NCI-H2107 (cell line): Measurements from ENCODE around the gene KCNK7.
"Not testable (repeated sequence)": the region's sequence is repeated elsewhere in the genome, so short reads cannot be mapped to it uniquely, and the experiment has no call there.

Source experiments
- DNase-seq: peaks from one replicate; lab custom pipeline; 2025; lab: John Stamatoyannopoulos, UW

KCNK7 gene

GRCh38 chr11:65572356-65573051 is 23.1 kb downstream of the KCNK7 start, which contains the start of gene FAM89B:
Gene FAM89B, plus strand, starts transcription at chr11:65572538. Its CDS starts 132 bp downstream, at chr11:65572670.
- DNase-seq, result peak; percentile 68

DNA sequence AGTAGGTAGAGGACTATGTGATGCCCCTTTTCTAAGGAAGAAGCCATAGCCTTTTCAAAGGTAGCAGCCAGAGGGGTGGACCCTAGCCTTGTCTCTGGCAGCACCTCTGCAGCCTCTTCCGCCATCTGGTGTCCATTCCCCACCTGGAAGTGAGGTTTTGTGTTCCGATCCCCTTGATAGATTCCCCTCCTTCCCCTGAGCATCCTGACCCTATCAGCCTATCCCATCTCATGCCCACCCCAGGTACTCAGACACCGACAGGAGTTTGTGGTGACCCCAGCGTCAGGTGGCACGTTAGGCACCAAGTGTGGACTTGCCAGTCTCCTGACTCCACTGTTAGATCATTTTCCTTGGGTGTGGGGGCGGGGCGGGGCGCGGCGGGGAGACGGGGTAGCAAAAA is 23.7 kb downstream of the KCNK7 start:
- no peak for DNase-seq

GRCh38 chr11:65571420-65571819 is 24.2 kb downstream of the KCNK7 start:
- DNase-seq, result no peak

GRCh38 chr11:65569973-65570918 is 25.4 kb downstream of the KCNK7 start, which contains the start of gene ZNRD2:
Gene ZNRD2, plus strand, starts transcription at chr11:65570477. Its CDS starts 15 bp downstream, at chr11:65570492.
- peak; percentile 93 for DNase-seq

DNA sequence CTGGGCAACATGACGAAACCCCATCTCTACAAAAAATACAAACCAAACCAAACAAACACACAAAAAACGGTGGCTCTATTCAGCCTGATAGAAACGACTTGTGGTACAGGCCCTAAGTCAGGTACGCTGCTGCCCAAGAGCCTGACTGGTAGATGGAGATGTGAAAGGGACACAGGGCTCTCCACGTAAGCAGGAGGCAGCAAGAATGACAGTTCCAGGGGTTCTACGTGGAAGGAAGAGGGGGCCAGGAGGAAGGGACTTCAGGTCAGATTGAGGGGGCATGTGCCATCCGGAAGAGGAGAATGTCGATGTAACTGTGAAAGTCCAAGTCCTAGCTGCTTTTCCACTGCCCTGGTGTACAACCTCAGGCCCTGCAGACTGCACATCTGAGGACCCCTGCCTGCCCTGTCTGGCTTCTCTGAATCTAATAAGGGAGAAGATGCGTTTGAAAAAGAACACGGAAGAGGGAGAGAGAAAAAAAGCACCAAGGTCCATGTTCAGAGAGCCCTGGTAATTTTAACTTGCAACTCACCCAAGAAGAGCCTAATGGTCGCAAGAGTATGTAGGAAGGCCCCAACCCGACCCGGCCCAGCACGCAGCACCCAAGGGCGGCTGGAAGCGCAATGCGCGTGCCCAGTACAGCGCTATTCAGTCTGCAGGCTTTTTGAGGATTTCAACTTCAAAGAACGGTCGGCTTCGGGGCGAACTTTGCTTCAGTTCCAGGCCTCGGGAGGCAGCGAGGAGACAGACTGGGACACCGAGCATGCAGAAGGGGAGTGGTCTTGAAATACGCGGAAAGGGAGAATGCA is 26.2 kb downstream of the KCNK7 start:
- DNase-seq, result no peak

GRCh38 chr11:65565624-65566453 is 29.8 kb downstream of the KCNK7 start:
- DNase-seq, result no peak

DNA sequence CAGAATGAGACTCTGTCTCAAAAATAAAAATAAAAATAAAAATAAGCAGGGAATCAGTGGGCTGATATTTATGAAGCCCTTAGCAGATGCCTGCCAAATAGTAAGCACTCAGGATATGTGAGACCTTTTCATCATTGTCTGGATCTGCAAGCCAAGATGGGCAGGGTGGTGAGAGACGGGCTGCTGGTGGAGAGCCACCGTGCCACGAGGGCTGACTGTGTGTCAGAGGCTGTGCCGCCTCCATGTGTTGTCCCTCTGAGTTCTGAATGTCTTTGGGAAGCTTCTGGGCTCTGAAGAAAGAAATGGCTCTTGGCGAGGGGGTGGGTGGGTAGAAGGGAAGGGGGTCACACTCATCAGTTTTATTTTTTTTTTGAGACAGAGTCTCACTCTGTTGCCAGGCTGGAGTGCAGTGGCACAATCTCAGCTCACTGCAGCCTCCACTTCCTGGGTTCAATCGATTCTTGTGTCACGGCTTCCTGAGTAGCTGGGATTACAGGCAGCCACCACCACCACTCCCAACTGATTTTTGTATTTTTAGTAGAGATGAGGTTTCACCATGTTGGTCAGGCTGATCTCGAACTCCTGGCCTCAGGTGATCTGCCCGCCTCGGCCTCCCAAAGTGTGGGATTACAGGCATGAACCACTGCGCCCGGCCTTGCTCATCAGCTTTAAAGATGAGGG is 30.6 kb downstream of the KCNK7 start:
- DNase-seq, result not testable (repeated sequence)

DNA sequence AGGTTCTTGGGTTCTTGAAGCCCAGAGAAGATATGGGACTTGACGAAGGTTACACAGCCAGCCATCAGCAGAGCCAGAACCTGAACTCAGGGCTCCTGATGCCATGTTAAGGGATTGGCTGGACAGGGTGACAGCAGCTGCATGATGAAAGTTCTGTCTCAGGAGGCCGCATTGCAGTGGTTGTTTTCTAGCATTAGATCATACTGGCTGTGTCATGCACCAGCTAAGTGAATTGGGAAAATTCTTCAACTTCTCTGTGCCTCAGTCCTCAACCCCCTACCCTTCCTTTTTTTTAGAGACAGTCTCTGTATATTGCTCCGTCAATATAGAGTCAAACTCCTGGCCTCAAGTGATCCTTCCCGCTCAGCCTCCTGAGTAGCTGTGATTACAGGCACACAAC is 32.0 kb downstream of the KCNK7 start:
- DNase-seq, result no peak

DNA sequence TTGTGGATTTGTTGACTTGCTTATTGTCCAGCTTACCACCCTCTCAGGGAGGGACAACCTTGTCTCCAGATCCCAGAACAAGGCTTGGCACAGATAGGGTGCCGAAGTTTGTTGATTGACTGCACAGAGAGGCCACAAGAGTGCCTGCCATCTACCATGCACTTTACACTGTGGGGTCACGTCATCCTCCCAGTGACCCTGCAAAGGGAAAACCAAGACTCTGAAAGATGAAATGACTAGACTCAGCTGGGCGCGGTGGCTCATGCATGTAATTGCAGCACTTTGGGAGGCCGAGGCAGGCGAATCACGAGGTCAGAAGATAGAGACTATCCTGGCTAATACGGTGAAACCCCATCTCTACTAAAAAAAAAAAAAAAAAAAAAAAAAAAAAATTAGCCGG is 32.8 kb downstream of the KCNK7 start:
- no peak for DNase-seq

- DNase-seq, result no peak
These were observed 33.6 kb downstream of the KCNK7 start for GRCh38 chr11:65562020-65562419.

DNA sequence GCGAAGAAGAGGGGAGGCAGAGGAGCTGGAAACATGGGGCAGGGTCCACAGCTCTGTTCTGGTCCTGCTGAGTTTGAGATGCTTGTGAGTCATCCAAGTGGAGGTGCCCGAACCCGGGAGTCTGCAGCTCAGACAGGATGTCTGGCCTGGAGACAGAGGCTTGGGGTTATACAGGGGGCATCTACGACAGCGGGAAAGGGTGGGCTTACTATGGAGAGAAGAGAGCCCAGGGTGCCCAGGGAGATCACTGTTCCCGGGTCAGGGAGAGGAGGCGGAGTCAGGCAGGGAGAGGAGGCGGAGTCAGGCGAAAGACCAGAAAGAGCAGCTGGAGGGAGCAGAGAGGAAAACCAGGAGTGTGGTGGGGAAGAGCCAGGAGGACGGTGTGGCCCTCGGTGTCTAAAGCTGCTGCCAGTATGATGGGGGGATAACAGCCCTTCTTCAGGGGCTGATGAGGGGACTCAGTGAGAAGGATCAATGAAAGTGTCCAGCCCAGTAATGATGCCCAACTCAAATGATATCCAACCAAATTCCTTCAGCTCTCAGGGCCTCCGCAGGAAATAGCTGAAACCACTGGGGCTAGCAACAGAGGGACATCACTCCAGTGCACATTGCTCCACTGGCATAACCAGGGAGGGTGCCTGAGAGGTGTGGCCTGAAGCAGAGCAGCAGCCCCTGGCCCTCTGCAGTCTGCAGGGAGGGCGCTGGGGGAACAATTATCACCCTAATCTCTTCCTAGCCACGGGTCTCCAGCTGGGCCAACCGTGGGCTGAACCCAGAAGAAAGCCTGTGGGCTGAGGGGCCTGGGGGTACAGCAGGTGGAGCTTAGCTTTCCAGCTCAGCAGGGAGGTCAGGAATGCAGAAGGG is 34.8 kb downstream of the KCNK7 start:
- DNase-seq, result no peak

DNA sequence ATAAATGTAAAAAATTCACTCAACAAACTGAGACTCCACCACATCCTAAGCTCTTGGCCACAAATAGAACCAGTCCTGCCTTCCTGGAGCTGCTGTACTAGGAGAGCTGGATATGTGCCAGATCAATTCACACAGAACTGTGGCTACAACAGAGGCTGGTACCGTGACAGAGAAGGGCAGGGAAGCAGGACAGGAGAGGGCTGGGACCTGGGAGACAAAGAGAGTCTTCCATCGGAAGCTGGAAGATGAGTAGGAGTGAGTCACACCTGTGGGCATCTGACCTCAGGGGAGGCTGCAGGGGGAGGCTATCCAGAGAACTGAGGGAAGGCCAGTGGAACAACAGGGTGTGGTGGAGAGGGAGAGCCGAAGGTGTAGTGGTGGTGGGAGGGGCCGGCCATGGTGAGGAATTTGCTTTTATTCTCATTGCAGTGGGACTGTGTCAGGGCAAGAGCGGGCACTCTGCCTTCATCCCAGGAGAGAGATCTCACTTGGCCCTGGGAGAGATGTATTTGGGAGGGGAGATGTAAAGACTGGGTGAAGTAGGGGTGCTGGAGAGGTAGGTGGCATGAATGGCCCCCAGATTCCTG is 35.6 kb downstream of the KCNK7 start:
- no peak for DNase-seq

GRCh38 chr11:65559535-65559934 is 36.1 kb downstream of the KCNK7 start:
- no peak for DNase-seq

GRCh38 chr11:65558930-65559509 is 36.6 kb downstream of the KCNK7 start:
- DNase-seq, result no peak

GRCh38 chr11:65558002-65558929 is 37.3 kb downstream of the KCNK7 start, which contains the start of gene LTBP3:
Gene LTBP3, minus strand, starts transcription at chr11:65558359. Its CDS starts 400 bp downstream, at chr11:65557959.
- DNase-seq, result peak; percentile 49

- DNase-seq, result no peak
These were observed 38.2 kb downstream of the KCNK7 start for GRCh38 chr11:65557280-65558001.
